GM21381 (cell line): ENCODE results near the gene SEC61A2.
A peak's percentile ranks its signal among the peaks of the same experiment; 100 is the strongest.

Experiments used
- ATAC-seq: cut with Tn5 transposase; IDR thresholded peaks from one replicate; pipeline ENCODE4 v1.9.1; 2021; ENCODE audit warnings: mild to moderate bottlenecking, moderate library complexity; ENCODE audit not compliant: unreplicated experiment

The SEC61A2 gene

DNA sequence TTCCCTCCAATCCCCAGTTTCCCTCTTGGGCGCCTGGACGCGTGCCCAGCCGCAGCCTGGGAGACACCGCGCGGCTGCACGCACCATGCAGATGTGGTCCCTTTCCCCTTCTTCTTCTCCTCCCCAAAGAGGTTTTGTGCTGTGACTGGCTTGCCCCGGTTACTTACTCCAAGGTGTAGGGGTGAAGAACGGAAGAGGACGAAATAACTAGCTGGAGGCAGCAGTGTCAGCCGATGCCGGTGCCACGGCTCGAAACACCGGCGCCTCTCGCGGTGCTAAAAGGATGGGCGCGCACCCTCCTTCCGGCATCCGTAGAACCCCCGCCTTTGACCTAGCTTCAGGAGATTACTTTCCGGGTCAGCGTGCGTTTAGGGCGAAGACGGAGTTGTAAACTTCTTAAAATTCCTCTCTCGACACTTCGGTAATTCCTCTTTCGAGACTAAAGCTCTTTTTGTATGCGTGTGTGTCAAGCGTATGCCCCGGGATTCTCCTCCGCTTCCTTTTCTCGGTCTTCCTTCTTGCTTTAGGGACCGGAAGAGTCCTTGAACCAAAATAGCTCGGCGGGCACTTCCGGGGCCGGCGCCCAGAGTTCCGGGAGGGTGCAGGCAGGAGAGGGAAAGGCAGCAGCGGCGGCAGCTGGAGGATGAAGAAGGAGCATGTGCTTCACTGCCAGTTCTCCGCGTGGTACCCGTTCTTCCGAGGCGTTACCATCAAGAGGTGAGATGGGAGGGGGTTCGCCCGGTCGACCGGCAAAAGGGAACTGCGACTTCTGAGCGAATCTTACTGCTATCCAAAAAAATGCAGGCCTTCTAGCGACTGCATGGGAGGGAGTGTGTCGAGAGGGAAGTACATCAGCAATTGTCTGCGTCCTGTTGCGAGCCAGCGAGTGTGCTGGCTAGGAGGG, 66.4 kb downstream of the SEC61A2 start, which contains the start of the genes CDC123 and NUDT5:
TSS of gene CDC123 (plus strand) at position 586 of the 904 bp plus-strand sequence. CDS start at position 644, 58 bp downstream.
TSS of gene NUDT5 (minus strand) at position 289 of the 904 bp plus-strand sequence. CDS start 9,600 bp downstream, outside the sequence.
- peak; percentile 90 for ATAC-seq

DNA sequence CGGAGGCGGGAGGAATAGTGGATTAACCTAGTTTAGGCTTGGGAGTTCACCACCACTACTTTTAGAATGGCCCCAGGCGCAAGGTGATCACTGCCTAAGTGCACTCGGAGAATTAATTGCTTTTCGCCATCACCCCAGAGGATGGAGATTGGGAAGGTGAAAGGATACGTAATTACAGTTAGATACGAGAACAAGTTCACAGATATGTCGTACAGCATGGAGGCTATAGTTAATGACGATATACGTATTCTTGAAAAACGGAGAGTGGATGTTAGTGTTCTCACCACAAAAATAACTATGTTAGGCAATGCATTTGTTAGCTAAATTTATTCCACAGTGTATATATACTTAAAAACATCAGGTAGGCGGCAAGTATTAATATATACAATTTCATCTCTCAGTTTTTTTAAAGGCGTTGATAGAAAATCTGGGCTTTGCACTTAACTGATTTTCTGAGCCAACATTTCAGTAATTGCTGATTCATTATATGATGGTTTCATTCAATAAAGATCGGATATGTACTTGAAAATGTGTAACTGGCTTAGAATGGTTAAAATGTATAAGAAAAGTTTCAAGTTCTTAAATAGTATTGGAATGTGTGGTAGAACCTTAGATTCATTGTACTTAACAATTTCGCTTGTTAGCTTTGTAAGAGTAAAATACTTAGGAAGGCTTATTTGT, 67.2 kb downstream of the SEC61A2 start:
- peak; percentile 5 for ATAC-seq

DNA sequence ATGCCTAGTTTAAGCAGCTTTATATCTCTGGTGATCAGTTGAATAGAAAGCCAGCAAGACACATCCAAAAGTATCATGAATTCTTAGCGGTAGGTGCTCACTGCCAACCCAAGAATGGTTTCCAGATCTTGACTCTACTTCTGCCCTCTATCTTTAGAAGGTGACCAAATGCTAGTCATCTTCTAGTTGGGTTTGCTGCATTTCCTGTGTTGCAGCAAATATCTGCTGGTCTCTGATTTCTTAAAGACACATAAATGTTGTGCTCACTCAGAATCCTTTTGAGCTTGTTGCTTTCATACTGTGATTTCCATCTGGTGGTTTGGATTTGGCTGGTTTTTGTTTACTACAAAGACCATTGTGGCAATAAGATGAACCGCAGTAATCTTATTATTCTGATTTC, 68.7 kb downstream of the SEC61A2 start:
- no peak for ATAC-seq

DNA sequence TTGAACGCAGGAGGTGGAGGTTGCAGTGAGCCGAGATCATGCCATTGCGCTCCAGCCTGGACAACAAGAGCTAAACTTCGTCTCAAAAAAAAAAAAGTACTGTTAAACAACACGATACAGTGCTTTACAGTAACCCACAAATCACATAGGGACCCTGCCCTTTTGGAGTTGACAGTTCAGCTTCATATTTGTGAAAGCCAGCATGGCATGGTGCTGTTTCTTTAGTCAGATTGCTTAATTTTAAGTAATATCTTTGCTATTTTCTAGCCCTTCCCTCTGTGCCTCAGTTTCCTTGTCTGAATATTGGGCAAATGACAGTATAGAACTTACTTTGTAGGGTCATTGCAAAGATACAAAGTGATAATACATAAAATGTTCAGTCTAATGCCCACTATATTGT, 71.4 kb downstream of the SEC61A2 start:
- no peak for ATAC-seq

DNA sequence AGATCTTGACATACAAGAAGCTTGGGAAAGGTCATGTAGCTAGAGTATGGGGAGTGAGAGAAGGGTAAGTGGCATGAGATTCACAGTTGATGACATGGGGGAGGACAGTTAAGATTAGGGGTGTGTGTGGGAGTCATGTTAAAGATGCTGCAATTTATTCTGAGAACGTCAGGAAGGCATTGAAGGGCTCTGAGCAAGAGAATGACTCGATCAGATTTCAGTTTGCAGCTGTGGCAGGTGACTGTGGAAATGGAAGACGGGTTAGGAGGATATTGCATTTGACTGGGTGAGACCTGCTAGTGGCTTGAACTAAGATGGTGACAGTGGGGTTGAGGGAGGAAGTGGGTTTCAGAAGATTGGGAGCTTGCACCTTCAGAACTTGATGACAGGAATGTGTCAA, 72.1 kb downstream of the SEC61A2 start:
- no peak for ATAC-seq

DNA sequence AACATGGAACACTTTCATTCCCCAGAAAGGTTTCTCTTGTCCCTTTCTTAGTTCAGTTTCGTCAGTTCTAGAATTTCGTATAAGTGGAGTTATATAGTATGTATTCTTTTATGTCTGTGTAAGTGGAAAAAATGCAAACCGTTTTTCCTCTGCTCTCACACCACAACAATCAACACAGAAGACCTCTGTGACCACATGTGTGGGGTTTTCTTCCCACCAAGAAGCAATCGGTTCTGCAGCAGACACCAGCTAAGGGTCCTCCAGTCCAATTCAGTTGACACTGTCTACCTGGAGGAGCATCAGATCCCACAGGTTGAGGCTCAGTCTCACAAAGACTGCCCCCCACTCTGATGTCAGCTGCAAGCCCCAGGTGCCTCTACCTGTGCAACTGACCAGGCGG, 72.7 kb downstream of the SEC61A2 start:
- no peak for ATAC-seq

DNA sequence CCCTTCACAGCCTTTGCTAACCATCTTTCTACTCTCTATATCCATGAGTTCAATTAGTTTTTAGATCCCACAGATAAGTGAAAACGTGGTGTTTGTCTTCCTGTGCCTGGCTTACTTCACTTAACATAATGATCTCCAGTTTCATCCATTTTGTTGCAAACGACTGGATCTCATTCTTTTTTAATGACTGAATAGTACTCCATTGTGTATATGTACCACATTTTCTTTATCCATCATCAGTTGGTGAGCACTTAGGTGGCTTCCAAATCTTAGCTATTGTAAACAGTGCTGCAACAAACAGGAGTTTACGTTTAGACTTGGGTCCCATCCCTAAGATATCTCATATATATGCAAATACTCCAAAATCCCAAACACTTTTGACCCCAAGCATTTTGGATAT, 75.6 kb downstream of the SEC61A2 start:
- ATAC-seq, result no peak

DNA sequence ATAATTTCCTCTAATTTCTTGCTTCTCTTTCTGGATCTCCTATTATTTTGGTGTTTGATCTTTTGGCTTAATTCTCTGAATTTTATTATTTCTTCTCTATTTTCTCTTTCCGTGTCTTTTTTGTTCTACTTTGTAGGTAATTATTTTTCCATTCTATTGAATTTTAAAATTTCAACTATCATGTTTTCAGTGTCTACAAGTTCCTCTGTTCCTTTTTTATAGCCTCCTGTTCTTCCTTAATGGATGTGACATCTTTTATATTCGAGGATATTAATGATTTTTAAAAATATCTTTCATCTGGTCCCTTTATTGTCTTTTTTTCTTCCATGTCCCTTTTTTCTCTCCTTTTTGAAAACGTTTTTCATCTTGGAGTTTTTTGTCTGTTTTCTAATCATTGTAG, 77.6 kb downstream of the SEC61A2 start:
- no peak for ATAC-seq

DNA sequence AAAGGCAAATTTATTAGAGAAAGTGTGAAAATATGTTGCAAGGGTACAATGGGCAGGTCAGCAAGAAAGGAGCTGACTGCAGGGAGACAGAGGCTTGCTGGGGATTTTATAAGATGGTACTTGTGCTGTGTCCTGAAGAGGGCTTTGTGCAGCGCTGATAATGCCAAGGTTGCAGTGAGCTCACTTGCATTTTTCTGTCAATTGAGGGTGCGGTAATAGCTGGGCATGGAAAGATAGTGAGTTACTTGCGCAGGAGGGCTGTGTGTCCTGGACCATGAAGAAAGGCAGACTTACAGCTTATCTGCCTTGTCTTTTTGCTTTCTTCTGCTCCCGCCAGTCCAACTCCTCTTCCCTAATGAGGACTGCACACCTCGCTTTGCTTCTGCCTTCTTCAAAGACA, 79.0 kb downstream of the SEC61A2 start:
- ATAC-seq, result no peak

DNA sequence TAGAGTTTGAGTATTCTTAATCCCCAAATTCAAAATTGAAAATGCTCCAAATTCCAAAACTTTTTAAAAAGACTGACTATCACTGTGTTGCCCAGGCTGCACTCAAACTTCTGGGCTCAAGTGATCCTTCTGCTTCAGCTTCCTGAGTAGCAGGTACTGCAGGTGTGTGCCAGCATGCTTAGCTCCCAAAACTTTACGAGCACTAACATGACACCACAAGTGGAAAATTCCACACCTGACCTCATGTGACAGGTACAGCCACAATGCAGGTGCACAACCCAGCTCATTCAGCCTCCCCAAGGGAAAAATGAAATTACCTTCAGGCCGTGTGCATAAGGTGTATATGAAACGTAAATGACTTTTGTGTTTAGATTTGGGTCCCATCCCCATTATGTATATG, 83.0 kb downstream of the SEC61A2 start:
- no peak for ATAC-seq

DNA sequence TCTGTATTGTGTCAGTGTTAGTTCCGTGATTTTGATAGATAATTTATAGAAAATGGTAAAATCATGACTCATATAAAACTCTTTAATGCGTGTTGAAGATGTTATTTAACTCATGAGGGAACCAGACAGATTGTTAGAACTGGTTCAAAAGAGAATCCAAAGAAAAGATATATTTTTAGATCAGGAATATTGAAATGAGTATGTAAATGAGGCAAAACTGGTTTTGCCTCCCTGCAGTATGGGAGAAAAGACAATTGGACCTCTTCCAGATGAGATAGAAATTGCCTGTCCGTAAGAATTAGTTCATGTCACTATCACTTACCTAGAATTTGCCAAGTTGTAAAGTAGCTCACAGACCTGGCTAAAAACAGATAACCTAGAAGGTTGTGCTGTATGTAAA, 84.1 kb downstream of the SEC61A2 start:
- no peak for ATAC-seq

DNA sequence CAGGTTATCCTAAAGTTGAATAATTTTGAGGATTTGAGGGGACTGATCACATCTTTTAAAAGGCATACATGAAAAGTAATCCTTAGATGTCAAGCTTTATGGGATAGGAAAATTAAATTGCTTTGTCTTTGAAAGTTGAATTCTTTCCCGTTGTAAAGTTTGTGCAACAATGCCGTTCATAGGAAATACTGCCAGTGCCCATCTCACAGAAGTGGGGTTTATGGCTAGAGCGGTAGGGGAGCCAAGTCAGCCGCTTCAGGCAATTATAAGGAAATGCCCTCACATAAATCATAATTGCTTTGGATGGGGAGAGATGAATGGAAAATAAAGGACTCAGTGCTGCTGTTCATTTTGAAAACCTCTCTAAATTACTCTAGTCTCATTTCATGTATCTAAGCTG, 84.6 kb downstream of the SEC61A2 start:
- no peak for ATAC-seq

DNA sequence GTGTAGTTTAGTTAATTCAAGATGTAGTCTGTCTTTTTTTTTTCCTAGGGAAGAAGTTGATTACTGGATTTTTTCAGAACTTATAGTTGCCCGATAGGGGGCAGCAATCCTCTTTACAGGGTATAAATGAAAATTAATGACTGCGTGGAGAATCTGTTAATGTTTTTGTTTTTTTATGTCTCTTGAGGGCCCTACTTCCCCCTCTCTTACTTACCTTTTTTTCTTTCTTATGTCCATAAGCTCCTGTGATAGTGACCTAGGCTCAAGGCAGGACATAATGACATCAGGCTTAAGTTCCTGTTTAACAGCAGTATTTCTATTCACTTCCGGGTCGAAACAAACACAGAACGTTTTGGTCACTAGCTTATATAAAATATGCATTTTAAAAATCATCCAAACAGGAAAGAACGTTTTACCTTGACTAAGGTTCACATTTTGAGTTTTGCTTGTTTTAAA, 85.3 kb downstream of the SEC61A2 start:
- no peak for ATAC-seq
